ENCODE results near the gene NAA30.

DNA sequence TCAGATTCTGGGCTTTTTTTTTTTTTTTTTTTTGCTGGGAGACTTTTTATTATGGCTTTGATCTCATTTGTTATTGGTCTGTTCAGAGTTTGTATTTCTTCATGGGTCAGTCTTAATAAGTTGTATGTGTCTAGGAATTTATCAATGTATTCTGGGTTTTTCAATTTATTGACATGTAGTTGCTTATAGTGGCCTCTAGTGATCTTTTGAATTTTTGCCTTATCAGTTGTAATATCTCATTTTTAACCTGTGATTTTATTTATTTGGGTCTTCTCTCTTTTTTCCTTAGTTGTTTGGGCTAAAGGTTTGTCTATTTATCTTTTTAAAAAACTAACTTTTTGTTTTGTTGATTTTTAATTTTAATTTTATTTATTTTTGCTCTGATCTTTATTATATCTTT, 45.5 kb downstream of the NAA30 start:
- TF ChIP-seq, protein P1, sequence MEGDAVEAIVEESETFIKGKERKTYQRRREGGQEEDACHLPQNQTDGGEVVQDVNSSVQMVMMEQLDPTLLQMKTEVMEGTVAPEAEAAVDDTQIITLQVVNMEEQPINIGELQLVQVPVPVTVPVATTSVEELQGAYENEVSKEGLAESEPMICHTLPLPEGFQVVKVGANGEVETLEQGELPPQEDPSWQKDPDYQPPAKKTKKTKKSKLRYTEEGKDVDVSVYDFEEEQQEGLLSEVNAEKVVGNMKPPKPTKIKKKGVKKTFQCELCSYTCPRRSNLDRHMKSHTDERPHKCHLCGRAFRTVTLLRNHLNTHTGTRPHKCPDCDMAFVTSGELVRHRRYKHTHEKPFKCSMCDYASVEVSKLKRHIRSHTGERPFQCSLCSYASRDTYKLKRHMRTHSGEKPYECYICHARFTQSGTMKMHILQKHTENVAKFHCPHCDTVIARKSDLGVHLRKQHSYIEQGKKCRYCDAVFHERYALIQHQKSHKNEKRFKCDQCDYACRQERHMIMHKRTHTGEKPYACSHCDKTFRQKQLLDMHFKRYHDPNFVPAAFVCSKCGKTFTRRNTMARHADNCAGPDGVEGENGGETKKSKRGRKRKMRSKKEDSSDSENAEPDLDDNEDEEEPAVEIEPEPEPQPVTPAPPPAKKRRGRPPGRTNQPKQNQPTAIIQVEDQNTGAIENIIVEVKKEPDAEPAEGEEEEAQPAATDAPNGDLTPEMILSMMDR (IDR thresholded peaks at IDR 0.05): peak; percentile 6
- TF ChIP-seq EZH2 (IDR thresholded peaks at IDR 0.05): no peak
- TF ChIP-seq EZH2phosphoT487 (IDR thresholded peaks at IDR 0.05): no peak

All from neural progenitor cell (in vitro differentiated cells).